Keratinocyte (primary cell): ENCODE results near the gene GOLGA7B. TPM values are rescaled to one million over a fixed set of nuclear protein-coding genes. Genes with fewer than 3 reads are reported as not detected.

Source experiments
- DNase-seq: peaks from one replicate; pipeline ENCODE4 v3.0.0-alpha.2; 2011; ENCODE audit warnings: low read depth, missing footprints, low spot score
- FAIRE-seq: peaks from 2 replicates; lab custom pipeline; 2011; peaks lifted over from hg19 to GRCh38; lab: Jason Lieb, UNC
- H2AFZ ChIP-seq: 2 replicates; pipeline ENCODE4 v1.6.0; 2012; ENCODE audit warnings: low read length, control low read depth, inconsistent platforms; ENCODE audit not compliant: control insufficient read depth
- H3K27ac ChIP-seq: 2 replicates; pipeline ENCODE4 v1.5.1; 2011; ENCODE audit warnings: low read length; ENCODE audit not compliant: control insufficient read depth, insufficient read depth
- H3K27me3 ChIP-seq: 3 replicates; pipeline ENCODE4 v1.6.0; 2011; ENCODE audit warnings: low read length; ENCODE audit not compliant: control insufficient read depth, insufficient read depth; ENCODE audit errors: extremely low read depth
- H3K36me3 ChIP-seq, 2 experiments: 2 replicates in 1 of 2; 3 replicates in 1 of 2; pipeline ENCODE4 v1.5.1; 2011; ENCODE audit warnings: low read length in 2 of 2, mild to moderate bottlenecking in 1 of 2; ENCODE audit not compliant: control insufficient read depth in 2 of 2, insufficient read depth in 2 of 2; ENCODE audit errors: extremely low read depth in 1 of 2
- H3K4me1 ChIP-seq: 3 replicates; pipeline ENCODE4 v1.5.1; 2011; ENCODE audit warnings: low read length; ENCODE audit not compliant: control insufficient read depth, insufficient read depth; ENCODE audit errors: extremely low read depth
- H3K4me2 ChIP-seq: 3 replicates; pipeline ENCODE4 v1.6.0; 2011; ENCODE audit warnings: low read depth, low read length; ENCODE audit not compliant: control insufficient read depth, insufficient read depth; ENCODE audit errors: extremely low read depth
- H3K4me3 ChIP-seq, 3 experiments: fragments of 200-600 bp in 1 of 3; sonication (generic) in 1 of 3; 2 replicates in 2 of 3; 3 replicates in 1 of 3; pipeline ENCODE4 v1.5.1; 2011 to 2016; ENCODE audit warnings: low read length in 3 of 3, mild to moderate bottlenecking in 3 of 3, control low read depth in 2 of 3, inconsistent platforms in 1 of 3, low read depth in 1 of 3, mixed read lengths in 1 of 3, mixed run types in 1 of 3, moderate library complexity in 1 of 3; ENCODE audit not compliant: control insufficient read depth in 2 of 3, insufficient read depth in 2 of 3; ENCODE audit errors: extremely low read depth in 1 of 3
- H3K79me2 ChIP-seq: 2 replicates; pipeline ENCODE4 v1.6.0; 2012; ENCODE audit warnings: low read length; ENCODE audit not compliant: control insufficient read depth, insufficient read depth
- H3K9ac ChIP-seq: 3 replicates; pipeline ENCODE4 v1.6.0; 2011; ENCODE audit warnings: low read length; ENCODE audit not compliant: control insufficient read depth, insufficient read depth; ENCODE audit errors: extremely low read depth
- H3K9me1 ChIP-seq: 3 replicates; pipeline ENCODE4 v1.6.0; 2011; ENCODE audit warnings: low read length; ENCODE audit not compliant: control insufficient read depth, insufficient read depth; ENCODE audit errors: extremely low read depth
- H3K9me3 ChIP-seq: 2 replicates; pipeline ENCODE4 v1.5.1; 2012; ENCODE audit warnings: low read depth, low read length; ENCODE audit not compliant: control insufficient read depth
- H4K20me1 ChIP-seq: 3 replicates; pipeline ENCODE4 v1.6.0; 2011; ENCODE audit warnings: low read length; ENCODE audit not compliant: control insufficient read depth, insufficient read depth; ENCODE audit errors: extremely low read depth
- EZH2 ChIP-seq: IDR thresholded peaks from one replicate; pipeline ENCODE4 v1.6.1; 2012; ENCODE audit warnings: inconsistent platforms, mild to moderate bottlenecking, low read length, moderate library complexity
- dilution Hi-C: fragments of 300-500 bp; cut with MboI; formaldehyde crosslinking; loops from one replicate; pipeline ENCODE4 v1.7.0; 2020; ENCODE audit warnings: low sequenced_read_pairs; ENCODE audit not compliant: extremely low pct_ligation_motif_present
- polyA plus RNA-seq, 5 experiments: library from polyadenylated mRNA; depleted of rRNA in 3 of 5; stranded (reverse) in 3 of 5; stranded (forward) in 1 of 5; unstranded in 1 of 5; fragments of >200 nt; gene quantifications; 1 replicate in 1 of 5; 2 replicates in 3 of 5; 3 replicates in 1 of 5; pipeline versions ENCODE4 v1.2.1 to v1.2.3, GENCODE V29; 2011 to 2012; ENCODE audit warnings: missing spikeins in 2 of 5, low read depth in 1 of 5, low replicate concordance in 1 of 5
- TF ChIP-seq, protein P1 (sequence below), 3 experiments: IDR thresholded peaks in 1 of 3; conservative IDR thresholded peaks in 1 of 3; optimal IDR thresholded peaks in 1 of 3; 2 replicates in 2 of 3; 3 replicates in 1 of 3; pipeline versions ENCODE3 to v1.5.1; 2011; ENCODE audit warnings: low read length in 3 of 3, mild to moderate bottlenecking in 3 of 3, moderate library complexity in 2 of 3, control low read depth in 1 of 3, inconsistent platforms in 1 of 3; ENCODE audit not compliant: insufficient read depth in 2 of 3; ENCODE audit errors: extremely low read depth in 1 of 3

The GOLGA7B gene
- polyA plus RNA-seq, 1 donor (not counting 4 experiments of a cell fraction or from before 2014, with no cell fraction given): 4.9 TPM

DNA sequence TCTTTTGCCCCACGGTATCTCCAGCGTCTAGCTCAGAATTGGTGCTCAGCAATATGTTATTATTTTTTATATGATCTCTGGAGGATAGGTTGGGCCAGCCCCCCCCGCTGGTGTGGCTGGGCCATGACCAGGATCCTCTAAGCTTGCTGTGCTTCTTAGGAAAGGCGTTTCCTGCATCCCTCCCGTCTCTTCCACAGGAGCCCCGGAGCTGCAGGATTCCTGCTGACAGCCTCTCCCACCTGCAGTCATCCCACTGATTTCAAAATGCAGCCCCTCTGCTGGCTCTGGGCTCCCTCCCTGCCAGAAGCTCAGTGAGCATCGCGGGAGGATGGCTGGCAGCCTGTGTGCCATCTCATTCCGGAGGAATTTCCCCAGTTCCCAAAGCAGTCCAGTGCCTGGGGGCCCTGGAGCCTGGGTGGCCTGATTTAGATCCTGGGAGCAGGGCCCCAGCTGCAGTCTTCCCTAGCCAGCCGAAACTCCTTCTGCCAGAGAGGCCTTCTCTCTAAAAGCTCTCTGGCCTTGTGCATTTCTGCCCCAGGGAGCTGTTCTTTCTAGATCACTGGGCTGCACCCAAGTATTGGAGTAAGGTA, 21.8 kb upstream of the GOLGA7B start:
- no peak overlapping the region for H3K4me3 ChIP-seq
- no peak overlapping the region for H3K9ac ChIP-seq
- DNase-seq: no peak
- H3K27ac ChIP-seq: no peak overlapping the region
- H3K27me3 ChIP-seq: peaks cover 4% of the 10 kb centered on the region
- no peaks in the 10 kb centered on the region for H3K9me3 ChIP-seq
- no peaks in the 10 kb centered on the region for H3K79me2 ChIP-seq
- H4K20me1 ChIP-seq: no peaks in the 10 kb centered on the region
- no peaks in the 10 kb centered on the region for H3K36me3 ChIP-seq
- H3K4me1 ChIP-seq: peaks cover 10% of the 10 kb centered on the region
- no peak overlapping the region for H2AFZ ChIP-seq
- dilution Hi-C loops: no loop called here
- H3K4me2 ChIP-seq: no peak overlapping the region
- peak; percentile 55 for FAIRE-seq
- no peak for TF ChIP-seq EZH2
- TF ChIP-seq, protein P1, sequence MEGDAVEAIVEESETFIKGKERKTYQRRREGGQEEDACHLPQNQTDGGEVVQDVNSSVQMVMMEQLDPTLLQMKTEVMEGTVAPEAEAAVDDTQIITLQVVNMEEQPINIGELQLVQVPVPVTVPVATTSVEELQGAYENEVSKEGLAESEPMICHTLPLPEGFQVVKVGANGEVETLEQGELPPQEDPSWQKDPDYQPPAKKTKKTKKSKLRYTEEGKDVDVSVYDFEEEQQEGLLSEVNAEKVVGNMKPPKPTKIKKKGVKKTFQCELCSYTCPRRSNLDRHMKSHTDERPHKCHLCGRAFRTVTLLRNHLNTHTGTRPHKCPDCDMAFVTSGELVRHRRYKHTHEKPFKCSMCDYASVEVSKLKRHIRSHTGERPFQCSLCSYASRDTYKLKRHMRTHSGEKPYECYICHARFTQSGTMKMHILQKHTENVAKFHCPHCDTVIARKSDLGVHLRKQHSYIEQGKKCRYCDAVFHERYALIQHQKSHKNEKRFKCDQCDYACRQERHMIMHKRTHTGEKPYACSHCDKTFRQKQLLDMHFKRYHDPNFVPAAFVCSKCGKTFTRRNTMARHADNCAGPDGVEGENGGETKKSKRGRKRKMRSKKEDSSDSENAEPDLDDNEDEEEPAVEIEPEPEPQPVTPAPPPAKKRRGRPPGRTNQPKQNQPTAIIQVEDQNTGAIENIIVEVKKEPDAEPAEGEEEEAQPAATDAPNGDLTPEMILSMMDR (optimal IDR thresholded peaks at IDR 0.05 in 1 of 3, IDR thresholded peaks at IDR 0.05 in 1 of 3, conservative IDR thresholded peaks at IDR 0.05 in 1 of 3; ENCODE audit: extremely low read depth in 1 of 3, insufficient read depth in 2 of 3, low read length in 3 of 3): no peak
- H3K9me1 ChIP-seq: no peaks in the 10 kb centered on the region

DNA sequence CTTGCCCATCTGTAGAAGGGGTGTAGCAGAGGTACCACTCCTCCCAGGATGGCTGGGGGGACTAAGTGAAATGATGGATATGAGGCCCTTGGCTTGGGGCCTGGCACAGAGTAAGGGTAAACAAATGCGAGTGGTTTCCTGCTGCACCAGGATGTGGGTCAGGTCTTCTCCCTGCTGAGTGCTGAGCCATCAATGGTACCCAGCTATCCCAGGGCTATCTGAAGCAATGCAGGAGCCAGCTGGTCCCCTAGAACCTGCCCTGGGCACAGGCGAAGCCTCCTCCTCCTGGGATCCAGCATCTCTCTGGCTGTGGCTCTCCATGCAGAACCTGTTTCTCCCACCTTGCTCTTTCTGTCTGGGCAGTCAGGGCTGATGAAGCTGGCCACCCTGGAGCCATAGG, 20.9 kb upstream of the GOLGA7B start:
- no peak for TF ChIP-seq EZH2
- TF ChIP-seq, protein P1 (optimal IDR thresholded peaks at IDR 0.05 in 1 of 3, IDR thresholded peaks at IDR 0.05 in 1 of 3, conservative IDR thresholded peaks at IDR 0.05 in 1 of 3; ENCODE audit: extremely low read depth in 1 of 3, insufficient read depth in 2 of 3, low read length in 3 of 3): no peak
- H3K27me3 ChIP-seq: peaks cover 4% of the 10 kb centered on the region
- H3K9me1 ChIP-seq: no peaks in the 10 kb centered on the region
- no peak overlapping the region for H2AFZ ChIP-seq
- H3K4me2 ChIP-seq: no peak overlapping the region
- H3K9me3 ChIP-seq: no peaks in the 10 kb centered on the region
- peaks cover 10% of the 10 kb centered on the region for H3K4me1 ChIP-seq
- no peaks in the 10 kb centered on the region for H4K20me1 ChIP-seq
- no peak overlapping the region for H3K9ac ChIP-seq
- no peaks in the 10 kb centered on the region for H3K36me3 ChIP-seq
- no peak overlapping the region for H3K27ac ChIP-seq
- H3K4me3 ChIP-seq: no peak overlapping the region
- no peak for DNase-seq
- FAIRE-seq: no peak
- no peaks in the 10 kb centered on the region for H3K79me2 ChIP-seq
- dilution Hi-C loops: no loop called here
